ENCODE measurements around the gene ELN. TPM values are rescaled to one million over a fixed set of nuclear protein-coding genes. Genes with fewer than 3 reads are reported as not detected.

The ELN gene
- total and polyA plus RNA-seq, 9 donors, result 13.2 to 51.5 (median 38.1) TPM

GRCh38 chr7:73995821-73996511, 32.0 kb upstream of the ELN start:
- peaks cover 19% of the 10 kb centered on the region for H3K4me1 ChIP-seq (ENCODE audit: insufficient read depth)
- H3K9me3 ChIP-seq, result no peaks in the 10 kb centered on the region
- no peak for DNase-seq
- H3K36me3 ChIP-seq, result no peaks in the 10 kb centered on the region
- WGBS, 3 donors, result 72 to 82% (median 78%) methylated on average over 3 of the region's 3 CpGs
- H3K27ac ChIP-seq, result no peak overlapping the region
- H3K4me3 ChIP-seq, result no peak overlapping the region
- H3K27me3 ChIP-seq, result no peaks in the 10 kb centered on the region
- intact Hi-C loops (cut with DNase I), result loop anchor here in 1 of 4 donors (10.0 kb wide), 1 partner anchor 101 kb away; no protein-coding TSS in a partner anchor
- TF ChIP-seq EP300 (IDR thresholded peaks at IDR 0.05), result no peak
- no peak for TF ChIP-seq POLR2A (IDR thresholded peaks at IDR 0.05)

- H3K27me3 ChIP-seq, result no peaks in the 10 kb centered on the region
- 67 to 75% (median 68%) methylated on average over 7 of the region's 7 CpGs for WGBS, 3 donors
- H3K27ac ChIP-seq, result no peak overlapping the region
- no peak for DNase-seq
- no peak overlapping the region for H3K4me3 ChIP-seq
- no peak for TF ChIP-seq POLR2A (IDR thresholded peaks at IDR 0.05)
- no peak for TF ChIP-seq EP300 (IDR thresholded peaks at IDR 0.05)
- no peak for TF ChIP-seq CTCF (IDR thresholded peaks at IDR 0.05)
- H3K36me3 ChIP-seq, result no peaks in the 10 kb centered on the region
- no peaks in the 10 kb centered on the region for H3K9me3 ChIP-seq
- intact Hi-C loops (cut with DNase I), result loop anchor here in 1 of 4 donors (10.0 kb wide), 1 partner anchor 102 kb away; no protein-coding TSS in a partner anchor
- H3K4me1 ChIP-seq (ENCODE audit: insufficient read depth), result peaks cover 18% of the 10 kb centered on the region
Measured at GRCh38 chr7:73997056-73997455, 30.9 kb upstream of the ELN start.

GRCh38 chr7:73999664-74000435, 28.1 kb upstream of the ELN start:
- H3K9me3 ChIP-seq, result no peaks in the 10 kb centered on the region
- peaks cover 12% of the 10 kb centered on the region for H3K4me1 ChIP-seq (ENCODE audit: insufficient read depth)
- H3K27ac ChIP-seq, result peak overlapping the region in 1 of 2 donors; percentile 49
- H3K27me3 ChIP-seq, result no peaks in the 10 kb centered on the region
- H3K36me3 ChIP-seq, result no peaks in the 10 kb centered on the region
- no peak overlapping the region for H3K4me3 ChIP-seq
- WGBS, 3 donors, result 14 to 18% (median 16%) methylated on average over 24 to 26 of the region's 26 CpGs
- DNase-seq, result peak; percentile 36 to 77 (median 61)
- intact Hi-C loops (cut with DNase I), result loop anchor here in 1 of 4 donors (10.0 kb wide), 1 partner anchor 105 kb away; no protein-coding TSS in a partner anchor
- no peak for TF ChIP-seq EP300 (IDR thresholded peaks at IDR 0.05)
- no peak for TF ChIP-seq POLR2A (IDR thresholded peaks at IDR 0.05)
- TF ChIP-seq CTCF (IDR thresholded peaks at IDR 0.05), result no peak

- intact Hi-C loops (cut with DNase I), result no loop called here
- H3K27ac ChIP-seq, result no peak overlapping the region
- DNase-seq, result no peak
- H3K36me3 ChIP-seq, result no peaks in the 10 kb centered on the region
- H3K4me1 ChIP-seq (ENCODE audit: insufficient read depth), result peaks cover 12% of the 10 kb centered on the region
- 70 to 76% (median 75%) methylated on average over 17 of the region's 17 CpGs for WGBS, 3 donors
- H3K9me3 ChIP-seq, result no peaks in the 10 kb centered on the region
- no peaks in the 10 kb centered on the region for H3K27me3 ChIP-seq
- TF ChIP-seq EP300 (IDR thresholded peaks at IDR 0.05) (no peak), CTCF (IDR thresholded peaks at IDR 0.05) (no peak), POLR2A (IDR thresholded peaks at IDR 0.05) (no peak)
- H3K4me3 ChIP-seq, result no peak overlapping the region
Measured at GRCh38 chr7:74000489-74001149, 27.4 kb upstream of the ELN start.
